Mucosa of descending colon (tissue), 3 donors: ENCODE data around the gene TSPEAR. TPM values are rescaled to one million over a fixed set of nuclear protein-coding genes. Genes with fewer than 3 reads are reported as not detected.

Experiments used
- ATAC-seq: fragments of 200-7000 bp; cut with Tn5 transposase; one replicate; pipeline ENCODE4 v1.9.1; 2020; ENCODE audit warnings: mild to moderate bottlenecking, moderate library complexity
- DNase-seq, 3 donors: peaks; one replicate each; pipeline ENCODE4 v3.0.0-alpha.2; 2020
- H3K36me3 ChIP-seq: fragments of 200-600 bp; one replicate; pipeline ENCODE4 v1.8.0; 2021; ENCODE audit warnings: low read depth, mild to moderate bottlenecking
- H3K4me1 ChIP-seq: fragments of 200-600 bp; one replicate; pipeline ENCODE4 v1.8.0; 2021; ENCODE audit warnings: low read depth, mild to moderate bottlenecking
- H3K4me3 ChIP-seq: fragments of 200-600 bp; one replicate; pipeline ENCODE4 v1.8.0; 2021; ENCODE audit warnings: mild to moderate bottlenecking
- H3K9me3 ChIP-seq: fragments of 200-600 bp; one replicate; pipeline ENCODE4 v1.8.0; 2021; ENCODE audit warnings: mild to moderate bottlenecking
- CTCF ChIP-seq: fragments of 200-600 bp; IDR thresholded peaks from one replicate; pipeline ENCODE4 v1.8.0; 2022; ENCODE audit warnings: antibody characterized with exemption, mild to moderate bottlenecking
- intact Hi-C, 2 donors: fragments of 100-400 bp; cut with DNase I in 1 of 2; cut with micrococcal nuclease in 1 of 2; formaldehyde crosslinking; loops; one replicate each; pipeline versions ENCODE4 v1.11.0 to v1.11.1; 2022; cut with DNase I, micrococcal nuclease
- total RNA-seq, 3 donors: library from RNA; stranded (reverse); fragmentation: NEBNext Ultra II Directional in 2 of 3; extraction: Animal tissue kit (Norgen Biotek cat#: 25700) in 2 of 3; gene quantifications; one replicate each; pipeline versions ENCODE4 v1.2.1 to v1.2.4, GENCODE V29; 2021 to 2023
- donor health status: DM: no; HTN: no; CAD: no; lungs with moderate emphysema.
- donor health status: DM: no; HTN: no; CAD: no.
- donor health status: DM: no; HTN: yes; CAD: no.

Gene TSPEAR
- total RNA-seq, 3 donors from 2014 or later: 0.28 TPM; not detected in 2

GRCh38 chr21:44450999-44451398 lies 260.4 kb downstream of the TSPEAR start:
- ATAC-seq (no peak), DNase-seq (no peak)
- H3K4me1 ChIP-seq: peaks cover 2% of the 10 kb centered on the region
- intact Hi-C loops: no loop called here
- TF ChIP-seq CTCF: no peak
- H3K4me3 ChIP-seq: no peak overlapping the region
- no peaks in the 10 kb centered on the region for H3K36me3 ChIP-seq
- H3K9me3 ChIP-seq: no peaks in the 10 kb centered on the region

GRCh38 chr21:44450402-44450801 lies 261.0 kb downstream of the TSPEAR start:
- H3K4me3 ChIP-seq: no peak overlapping the region
- DNase-seq (no peak), ATAC-seq (no peak)
- no peak for TF ChIP-seq CTCF
- H3K9me3 ChIP-seq: no peaks in the 10 kb centered on the region
- H3K36me3 ChIP-seq: no peaks in the 10 kb centered on the region
- intact Hi-C loops: no loop called here
- no peaks in the 10 kb centered on the region for H3K4me1 ChIP-seq

GRCh38 chr21:44449473-44450363 lies 261.7 kb downstream of the TSPEAR start:
- TF ChIP-seq CTCF: no peak
- intact Hi-C loops: no loop called here
- no peak overlapping the region for H3K4me3 ChIP-seq
- H3K4me1 ChIP-seq: no peaks in the 10 kb centered on the region
- no peak for ATAC-seq
- DNase-seq: no peak
- H3K36me3 ChIP-seq: no peaks in the 10 kb centered on the region
- H3K9me3 ChIP-seq: no peaks in the 10 kb centered on the region

- no peaks in the 10 kb centered on the region for H3K9me3 ChIP-seq
- H3K4me3 ChIP-seq: no peak overlapping the region
- intact Hi-C loops: no loop called here
- no peak for TF ChIP-seq CTCF
- ATAC-seq: no peak
- no peak for DNase-seq
- H3K4me1 ChIP-seq: no peaks in the 10 kb centered on the region
- H3K36me3 ChIP-seq: no peaks in the 10 kb centered on the region
These were observed 262.7 kb downstream of the TSPEAR start for GRCh38 chr21:44448651-44449131.

Other genes starting within 250 kb of the TSPEAR start
- gene KRTAP10-1, start 171.4 kb downstream of the TSPEAR start, total RNA-seq: not detected
- not detected for gene KRTAP10-2, start 160.1 kb downstream of the TSPEAR start, total RNA-seq
- not detected for gene KRTAP10-3, start 152.8 kb downstream of the TSPEAR start, total RNA-seq
- not detected for gene KRTAP10-4, start 137.8 kb downstream of the TSPEAR start, total RNA-seq
- not detected for gene KRTAP10-5, start 131.0 kb downstream of the TSPEAR start, total RNA-seq
- not detected for gene KRTAP10-6, start 119.1 kb downstream of the TSPEAR start, total RNA-seq
- not detected for gene KRTAP10-7, start 111.0 kb downstream of the TSPEAR start, total RNA-seq
- not detected for gene KRTAP10-8, start 99.5 kb downstream of the TSPEAR start, total RNA-seq
- gene KRTAP10-9, start 84.5 kb downstream of the TSPEAR start, total RNA-seq: not detected
- gene KRTAP10-10, start 74.2 kb downstream of the TSPEAR start, total RNA-seq: not detected
- gene KRTAP10-11, start 65.2 kb downstream of the TSPEAR start, total RNA-seq: not detected
- gene KRTAP12-4, start 56.9 kb downstream of the TSPEAR start, total RNA-seq: not detected
- gene KRTAP12-3, start 53.6 kb downstream of the TSPEAR start, total RNA-seq: not detected
- not detected for gene KRTAP12-2, start 44.6 kb downstream of the TSPEAR start, total RNA-seq
- not detected for gene KRTAP12-1, start 29.4 kb downstream of the TSPEAR start, total RNA-seq
- gene KRTAP10-12, start 14.4 kb downstream of the TSPEAR start, total RNA-seq: not detected
- gene UBE2G2, start 90.2 kb upstream of the TSPEAR start, total RNA-seq: 10 to 100 TPM; 64.2 to 85.4 (median 66.8) TPM
- 10 to 100 TPM; 68.9 to 76.9 (median 69.4) TPM for gene SUMO3, start 106.5 kb upstream of the TSPEAR start, total RNA-seq
- 100 to 1,000 TPM; 202 to 391 (median 286) TPM for gene PTTG1IP, start 162.1 kb upstream of the TSPEAR start, total RNA-seq
- gene ITGB2, start 209.3 kb upstream of the TSPEAR start, total RNA-seq: 10 to 100 TPM; 10.8 to 52.3 (median 51.1) TPM
- gene SLX9, start 228.5 kb upstream of the TSPEAR start, total RNA-seq: 10 to 100 TPM; 19.8 to 42.2 (median 20.9) TPM